Testis (tissue), 3 donors: ENCODE data around the gene CENPP. TPM values are rescaled to one million over a fixed set of nuclear protein-coding genes. Genes with fewer than 3 reads are reported as not detected.

Source experiments
- DNase-seq: peaks from one replicate; pipeline ENCODE4 v3.0.0-alpha.2; 2019
- H3K27ac ChIP-seq, 2 donors: fragments of 200-600 bp; sonication (generic); one replicate each; pipeline ENCODE4 v1.5.1; 2019
- H3K27me3 ChIP-seq: fragments of 200-600 bp; sonication (generic); one replicate; pipeline ENCODE4 v1.5.1; 2019
- H3K36me3 ChIP-seq: fragments of 200-600 bp; sonication (generic); one replicate; pipeline ENCODE4 v1.5.1; 2017; ENCODE audit warnings: low read depth; ENCODE audit errors: missing control alignments
- H3K4me1 ChIP-seq: fragments of 200-600 bp; sonication (generic); one replicate; pipeline ENCODE4 v1.5.1; 2019
- H3K4me3 ChIP-seq, 2 donors: fragments of 200-600 bp; sonication (generic); one replicate each; pipeline ENCODE4 v1.5.1; 2017 to 2019
- H3K9me3 ChIP-seq: fragments of 200-600 bp; sonication (generic); one replicate; pipeline ENCODE4 v1.5.1; 2017
- POLR2A ChIP-seq: fragments of 450-650 bp; IDR thresholded peaks from one replicate; pipeline ENCODE4 v1.6.1; 2017; ENCODE audit warnings: antibody characterized with exemption, mild to moderate bottlenecking, moderate library complexity
- WGBS, 2 donors: methylation state at CpG; one replicate each; pipeline ENCODE4 v1.1.5; 2018; 5-methylcytosine and 5-hydroxymethylcytosine counted together
- intact Hi-C: fragments of 100-400 bp; cut with DNase I; formaldehyde crosslinking; loops from one replicate; pipeline ENCODE4 v1.15.1; 2023; ENCODE audit warnings: low total_unique reads
- polyA plus RNA-seq: library from polyadenylated mRNA; stranded (reverse); fragments of 350-450 nt; fragmentation: Illumina TruSeq; extraction: RNeasy Lipid Tissue Mini Kit (QIAGEN cat#74804); gene quantifications from one replicate; pipeline ENCODE4 v1.2.3, GENCODE V29; 2014; ENCODE audit warnings: low read depth, low replicate concordance; ENCODE audit not compliant: insufficient read depth
- total RNA-seq, 2 donors: library from RNA; depleted of rRNA; stranded (reverse); fragments of >200 nt; gene quantifications; one replicate each; pipeline ENCODE4 v1.2.3, GENCODE V29; 2016
- TF ChIP-seq, protein P1 (sequence below), 3 experiments: fragments of 450-650 bp in 2 of 3; fragments of 200-600 bp in 1 of 3; sonication (generic) in 1 of 3; IDR thresholded peaks; one replicate each; pipeline ENCODE4 v1.5.1; 2016 to 2019; ENCODE audit warnings: antibody characterized with exemption in 3 of 3, mild to moderate bottlenecking in 2 of 3, moderate library complexity in 1 of 3

CENPP gene
- total and polyA plus RNA-seq, 3 donors from 2014 or later = 8.1 to 12.1 (median 9.6) TPM

DNA sequence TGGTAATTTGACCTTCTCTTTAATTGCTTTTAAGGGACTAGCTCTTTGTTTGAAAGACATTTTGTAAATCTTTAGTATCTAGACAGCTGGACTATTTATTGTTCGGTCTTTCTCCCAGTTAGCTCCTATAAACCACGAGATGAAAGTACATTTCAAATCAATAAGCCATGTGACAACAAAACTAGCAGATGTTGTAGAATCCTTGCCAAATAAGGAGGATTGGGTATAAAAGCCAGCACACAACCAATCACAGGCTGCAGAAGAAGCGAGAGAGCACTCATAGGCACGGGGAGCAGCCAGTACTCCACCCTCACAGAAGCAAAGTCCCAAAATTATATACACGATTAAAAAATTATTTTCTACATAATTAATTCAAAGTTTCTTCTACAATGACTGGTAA is 106.6 kb downstream of the CENPP start:
- WGBS, 2 donors = 71 to 72% methylated on average over 5 of the region's 5 CpGs
- intact Hi-C loops = no loop called here
- Histone ChIP-seq H3K36me3 (no peaks in the 10 kb centered on the region), H3K27me3 (no peaks in the 10 kb centered on the region), H3K27ac (peak overlapping the region in 1 of 2 donors; percentile 11), H3K9me3 (no peaks in the 10 kb centered on the region), H3K4me3 (no peak overlapping the region), H3K4me1 (peaks cover 5% of the 10 kb centered on the region)
- DNase-seq = no peak
- TF ChIP-seq, protein P1, sequence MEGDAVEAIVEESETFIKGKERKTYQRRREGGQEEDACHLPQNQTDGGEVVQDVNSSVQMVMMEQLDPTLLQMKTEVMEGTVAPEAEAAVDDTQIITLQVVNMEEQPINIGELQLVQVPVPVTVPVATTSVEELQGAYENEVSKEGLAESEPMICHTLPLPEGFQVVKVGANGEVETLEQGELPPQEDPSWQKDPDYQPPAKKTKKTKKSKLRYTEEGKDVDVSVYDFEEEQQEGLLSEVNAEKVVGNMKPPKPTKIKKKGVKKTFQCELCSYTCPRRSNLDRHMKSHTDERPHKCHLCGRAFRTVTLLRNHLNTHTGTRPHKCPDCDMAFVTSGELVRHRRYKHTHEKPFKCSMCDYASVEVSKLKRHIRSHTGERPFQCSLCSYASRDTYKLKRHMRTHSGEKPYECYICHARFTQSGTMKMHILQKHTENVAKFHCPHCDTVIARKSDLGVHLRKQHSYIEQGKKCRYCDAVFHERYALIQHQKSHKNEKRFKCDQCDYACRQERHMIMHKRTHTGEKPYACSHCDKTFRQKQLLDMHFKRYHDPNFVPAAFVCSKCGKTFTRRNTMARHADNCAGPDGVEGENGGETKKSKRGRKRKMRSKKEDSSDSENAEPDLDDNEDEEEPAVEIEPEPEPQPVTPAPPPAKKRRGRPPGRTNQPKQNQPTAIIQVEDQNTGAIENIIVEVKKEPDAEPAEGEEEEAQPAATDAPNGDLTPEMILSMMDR (IDR thresholded peaks at IDR 0.05) = no peak
- TF ChIP-seq POLR2A = no peak

DNA sequence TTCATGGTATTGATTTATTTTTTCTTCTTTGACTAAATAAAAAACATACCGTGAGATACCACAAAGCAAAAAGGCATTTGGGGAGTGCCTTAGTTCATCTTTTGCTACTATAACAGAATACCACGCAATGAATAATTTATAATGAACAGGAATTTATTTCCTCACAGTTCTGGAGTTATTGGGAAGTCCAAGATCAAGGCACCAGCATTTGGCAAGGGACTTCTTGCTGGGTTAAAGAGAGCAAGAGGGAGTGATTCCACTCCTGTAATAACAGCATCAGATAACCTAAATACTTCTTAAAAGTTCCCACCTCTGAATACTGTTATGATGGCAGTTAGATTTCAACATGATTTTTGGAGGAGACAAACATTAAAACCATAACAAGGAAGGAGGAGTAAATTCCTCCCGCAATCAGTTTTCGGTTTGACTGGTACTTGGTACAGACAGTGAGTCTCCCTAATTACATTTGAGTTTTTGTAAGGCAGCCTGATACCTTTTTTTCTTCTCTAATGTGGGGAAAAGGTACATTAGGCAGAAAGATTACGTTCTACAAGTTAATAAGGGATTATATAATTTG is 107.3 kb downstream of the CENPP start:
- no peak overlapping the region for H3K4me3 ChIP-seq
- no peak for DNase-seq
- H3K27ac ChIP-seq = peak overlapping the region in 1 of 2 donors; percentile 11
- peaks cover 5% of the 10 kb centered on the region for H3K4me1 ChIP-seq
- TF ChIP-seq, protein P1 (IDR thresholded peaks at IDR 0.05) = no peak
- TF ChIP-seq POLR2A = no peak
- H3K9me3 ChIP-seq = no peaks in the 10 kb centered on the region
- no peaks in the 10 kb centered on the region for H3K36me3 ChIP-seq
- no peaks in the 10 kb centered on the region for H3K27me3 ChIP-seq
- WGBS, 2 donors = 65 to 74% methylated on average over 5 of the region's 5 CpGs
- intact Hi-C loops = no loop called here

DNA sequence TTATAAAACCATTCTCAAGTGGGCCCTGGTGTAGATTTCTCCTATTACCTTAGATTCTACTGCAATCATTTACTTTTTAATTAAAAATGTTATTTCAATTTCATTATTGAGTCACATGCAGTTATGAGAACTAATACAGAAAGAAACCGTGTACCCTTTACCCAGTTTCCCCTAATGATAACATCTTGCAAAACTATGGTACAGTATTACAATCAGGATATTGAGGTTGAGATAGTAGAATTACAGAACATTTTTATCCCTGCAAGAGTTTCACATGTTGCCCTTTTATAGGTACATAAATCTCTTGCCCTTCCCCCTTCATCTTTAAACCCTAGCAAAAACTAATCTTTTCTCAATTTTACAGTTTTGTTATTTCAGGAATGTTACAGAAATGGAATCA is 109.5 kb downstream of the CENPP start:
- no peaks in the 10 kb centered on the region for H3K36me3 ChIP-seq
- H3K27me3 ChIP-seq = no peaks in the 10 kb centered on the region
- 57 to 82% methylated on average over 1 of the region's 1 CpG for WGBS, 2 donors
- H3K4me1 ChIP-seq = peaks cover 5% of the 10 kb centered on the region
- intact Hi-C loops = no loop called here
- TF ChIP-seq, protein P1 (IDR thresholded peaks at IDR 0.05) = no peak
- TF ChIP-seq POLR2A = no peak
- no peak overlapping the region for H3K27ac ChIP-seq
- H3K9me3 ChIP-seq = no peaks in the 10 kb centered on the region
- DNase-seq = no peak
- no peak overlapping the region for H3K4me3 ChIP-seq

DNA sequence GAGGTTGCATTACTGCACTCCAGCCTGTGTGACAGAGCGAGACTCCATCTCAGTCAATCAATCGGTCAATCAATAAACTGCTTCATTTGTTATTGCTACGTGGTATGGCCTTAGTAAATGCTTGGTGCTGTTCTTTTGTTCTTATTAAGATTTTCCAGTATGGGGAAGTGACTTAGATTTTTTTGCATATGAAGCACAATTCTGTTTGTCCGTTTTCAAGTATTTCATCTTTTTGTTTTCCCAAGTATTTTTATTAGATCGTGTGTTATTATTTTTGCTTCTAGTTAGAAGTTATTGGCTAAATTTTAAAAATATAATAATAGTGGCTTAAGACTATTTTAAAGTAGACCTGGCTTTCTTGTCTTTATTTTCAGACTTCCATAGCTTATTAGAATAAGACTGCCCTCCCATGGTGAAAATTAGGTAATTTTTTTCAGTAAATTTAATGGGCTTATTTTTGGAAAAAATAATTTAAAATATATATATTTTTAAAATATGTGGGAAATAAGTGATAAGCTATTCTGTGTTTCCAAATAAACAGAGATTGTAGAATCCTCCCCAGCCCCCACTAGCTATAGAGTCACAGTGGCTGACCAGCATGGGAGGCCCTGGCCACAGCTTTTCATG is 113.3 kb downstream of the CENPP start:
- no peaks in the 10 kb centered on the region for H3K9me3 ChIP-seq
- peaks cover 5% of the 10 kb centered on the region for H3K4me1 ChIP-seq
- no peak overlapping the region for H3K4me3 ChIP-seq
- no peaks in the 10 kb centered on the region for H3K27me3 ChIP-seq
- no peak for TF ChIP-seq POLR2A
- TF ChIP-seq, protein P1 (IDR thresholded peaks at IDR 0.05) = peak in 1 of 3 experiments; percentile 43
- intact Hi-C loops = no loop called here
- H3K36me3 ChIP-seq = no peaks in the 10 kb centered on the region
- no peak overlapping the region for H3K27ac ChIP-seq
- WGBS, 2 donors = 72 to 78% methylated on average over 5 of the region's 5 CpGs
- no peak for DNase-seq
